ENCODE results near the gene TOR4A. TPM values are rescaled to one million over a fixed set of nuclear protein-coding genes. Genes with fewer than 3 reads are reported as not detected.
"Not testable (repeated sequence)": the region's sequence is repeated elsewhere in the genome, so short reads cannot be mapped to it uniquely, and the experiment has no call there.

The TOR4A gene
- total and polyA plus RNA-seq, 2 donors from 2014 or later: 4.9 to 23.8 TPM

DNA sequence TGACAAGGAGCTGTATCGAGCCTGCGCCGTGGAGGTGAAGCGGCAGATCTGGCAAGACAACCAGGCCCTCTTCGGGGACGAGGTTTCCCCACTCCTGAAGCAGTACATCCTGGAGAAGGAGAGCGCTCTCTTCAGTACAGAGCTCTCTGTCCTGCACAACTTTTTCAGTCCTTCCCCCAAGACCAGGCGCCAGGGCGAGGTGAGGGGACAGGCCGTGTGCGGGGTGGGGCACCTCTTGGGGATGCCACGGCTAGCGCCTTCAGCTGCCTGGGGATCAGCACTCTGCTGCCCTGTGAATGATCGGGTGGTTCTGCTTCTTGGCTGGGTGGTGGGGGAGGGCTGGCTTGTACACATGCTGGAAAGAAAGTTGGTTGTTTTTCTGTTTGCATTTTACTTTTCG lies 20.7 kb upstream of the TOR4A start:
- Histone ChIP-seq H3K4me1 (ENCODE audit: control insufficient read depth in 2 of 3, insufficient read depth in 2 of 3, low read depth in 1 of 3, low read length in 3 of 3) (peaks cover 0 to 22% (median 13%) of the 10 kb centered on the region in 3 donors), H3K9me3 (ENCODE audit: control insufficient read depth in 2 of 3, insufficient read depth in 1 of 3, low read length in 3 of 3) (no peaks in the 10 kb centered on the region), H3K27ac (ENCODE audit: low read depth in 2 of 2, low read length in 2 of 2) (no peak overlapping the region), H3K9ac (ENCODE audit: low read length in 3 of 3) (no peak overlapping the region), H3K36me3 (ENCODE audit: control insufficient read depth in 2 of 3, insufficient read depth in 3 of 3, low read length in 3 of 3) (peaks cover 0 to 10% (median 4%) of the 10 kb centered on the region in 3 donors), H3K4me3 (ENCODE audit: low read length in 3 of 3) (peak overlapping the region in 1 of 3 donors; percentile 90), H3K27me3 (ENCODE audit: control insufficient read depth, insufficient read depth, low read length) (no peaks in the 10 kb centered on the region)
- no peak for FAIRE-seq
- intact Hi-C loops (cut with DNase I): no loop called here
- TF ChIP-seq CTCF (IDR thresholded peaks at IDR 0.05; ENCODE audit: borderline replicate concordance, extremely low read depth, insufficient read depth): no peak
- DNase-seq: no peak

- H3K4me1 ChIP-seq (ENCODE audit: control insufficient read depth in 2 of 3, insufficient read depth in 2 of 3, low read depth in 1 of 3, low read length in 3 of 3); intact Hi-C loops (cut with DNase I); H3K9ac ChIP-seq (ENCODE audit: low read length in 3 of 3); H3K9me3 ChIP-seq (ENCODE audit: control insufficient read depth in 2 of 3, insufficient read depth in 1 of 3, low read length in 3 of 3); H3K27ac ChIP-seq (ENCODE audit: low read depth in 2 of 2, low read length in 2 of 2); H3K4me3 ChIP-seq (ENCODE audit: low read length in 3 of 3); FAIRE-seq; H3K27me3 ChIP-seq (ENCODE audit: control insufficient read depth, insufficient read depth, low read length): not testable (repeated sequence)
- peak in 1 of 5 donors; percentile 70 for DNase-seq
- H3K36me3 ChIP-seq (ENCODE audit: control insufficient read depth in 2 of 3, insufficient read depth in 3 of 3, low read length in 3 of 3): peaks cover 2 to 12% (median 4%) of the 10 kb centered on the region in 3 donors
- TF ChIP-seq CTCF (IDR thresholded peaks at IDR 0.05; ENCODE audit: borderline replicate concordance, extremely low read depth, insufficient read depth): peak; percentile 2
Measured at GRCh38 chr9:137262173-137262908, 15.2 kb upstream of the TOR4A start.

- H3K9ac ChIP-seq (ENCODE audit: low read length in 3 of 3): no peak overlapping the region
- peaks cover 0 to 2% (median 0%) of the 10 kb centered on the region in 3 donors for H3K4me1 ChIP-seq (ENCODE audit: control insufficient read depth in 2 of 3, insufficient read depth in 2 of 3, low read depth in 1 of 3, low read length in 3 of 3)
- no peak for TF ChIP-seq CTCF (IDR thresholded peaks at IDR 0.05; ENCODE audit: borderline replicate concordance, extremely low read depth, insufficient read depth)
- intact Hi-C loops (cut with DNase I): no loop called here
- H3K27ac ChIP-seq (ENCODE audit: low read depth in 2 of 2, low read length in 2 of 2): no peak overlapping the region
- H3K36me3 ChIP-seq (ENCODE audit: control insufficient read depth in 2 of 3, insufficient read depth in 3 of 3, low read length in 3 of 3): peaks cover 2 to 12% (median 4%) of the 10 kb centered on the region in 3 donors
- H3K9me3 ChIP-seq (ENCODE audit: control insufficient read depth in 2 of 3, insufficient read depth in 1 of 3, low read length in 3 of 3): no peaks in the 10 kb centered on the region
- FAIRE-seq (no peak), DNase-seq (peak in 1 of 5 donors; percentile 79)
- H3K27me3 ChIP-seq (ENCODE audit: control insufficient read depth, insufficient read depth, low read length): no peaks in the 10 kb centered on the region
- no peak overlapping the region for H3K4me3 ChIP-seq (ENCODE audit: low read length in 3 of 3)
Measured at GRCh38 chr9:137262909-137263285, 14.6 kb upstream of the TOR4A start.
